ENCODE data around the gene ZNF628. TPM values are rescaled to one million over a fixed set of nuclear protein-coding genes. Genes with fewer than 3 reads are reported as not detected.

ZNF628 gene
- total and polyA plus RNA-seq, 3 experiments from 2014 or later: 0.36 to 8.7 (median 8.3) TPM

DNA sequence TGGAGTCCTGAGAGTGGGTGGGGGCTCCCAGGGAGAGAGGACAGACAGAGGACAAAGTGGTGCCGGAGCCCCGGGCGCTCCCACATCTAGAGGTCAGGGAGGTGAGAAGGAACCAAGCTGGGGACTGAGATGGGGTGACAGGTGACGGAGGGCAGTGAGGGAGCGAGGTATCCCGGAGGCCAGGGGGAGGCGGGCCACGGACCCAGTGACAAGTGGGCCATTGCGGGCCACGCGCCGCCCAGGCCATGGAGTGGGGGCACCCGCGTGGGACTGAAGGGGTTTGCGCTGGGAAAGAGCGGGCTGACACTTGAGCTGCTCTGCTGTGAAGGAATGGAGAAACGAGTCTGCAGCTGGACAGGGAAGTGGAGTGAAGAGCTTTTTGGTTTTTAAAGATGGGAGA, 2.6 kb downstream of the ZNF628 start:
- H3K27ac ChIP-seq (ENCODE audit: low read depth, low read length): no peak overlapping the region
- Mint-ChIP-seq H3K4me1 (peaks cover 17 to 42% (median 32%) of the 10 kb centered on the region in 3 donors), H3K9me3 (no peaks in the 10 kb centered on the region), H3K36me3 (peaks cover 0 to 22% (median 0%) of the 10 kb centered on the region in 3 donors), H3K4me3 (peak overlapping the region; percentile 22 to 96 (median 48)), H3K27ac (peak overlapping the region in 6 of 8 donors; percentile 30 to 92 (median 62)), H3K27me3 (no peaks in the 10 kb centered on the region)
- ChIA-PET POLR2A (no interaction called here), CTCF (interaction anchor here (1.7 to 3.7 kb wide), 2 partner anchors 12 to 25 kb away, joined by 9 to 28 read pairs; no protein-coding TSS in a partner anchor)
- DNase-seq: no peak
- H3K9me3 ChIP-seq (ENCODE audit: low read length): no peaks in the 10 kb centered on the region
- no peak overlapping the region for H3K4me3 ChIP-seq (ENCODE audit: low read length)
- no peaks in the 10 kb centered on the region for H3K36me3 ChIP-seq (ENCODE audit: insufficient read depth, low read length)
- H3K27me3 ChIP-seq (ENCODE audit: insufficient read depth, low read length, poor library complexity, severe bottlenecking): no peaks in the 10 kb centered on the region
- peaks cover 20% of the 10 kb centered on the region for H3K4me1 ChIP-seq (ENCODE audit: insufficient read depth, low read length)

DNA sequence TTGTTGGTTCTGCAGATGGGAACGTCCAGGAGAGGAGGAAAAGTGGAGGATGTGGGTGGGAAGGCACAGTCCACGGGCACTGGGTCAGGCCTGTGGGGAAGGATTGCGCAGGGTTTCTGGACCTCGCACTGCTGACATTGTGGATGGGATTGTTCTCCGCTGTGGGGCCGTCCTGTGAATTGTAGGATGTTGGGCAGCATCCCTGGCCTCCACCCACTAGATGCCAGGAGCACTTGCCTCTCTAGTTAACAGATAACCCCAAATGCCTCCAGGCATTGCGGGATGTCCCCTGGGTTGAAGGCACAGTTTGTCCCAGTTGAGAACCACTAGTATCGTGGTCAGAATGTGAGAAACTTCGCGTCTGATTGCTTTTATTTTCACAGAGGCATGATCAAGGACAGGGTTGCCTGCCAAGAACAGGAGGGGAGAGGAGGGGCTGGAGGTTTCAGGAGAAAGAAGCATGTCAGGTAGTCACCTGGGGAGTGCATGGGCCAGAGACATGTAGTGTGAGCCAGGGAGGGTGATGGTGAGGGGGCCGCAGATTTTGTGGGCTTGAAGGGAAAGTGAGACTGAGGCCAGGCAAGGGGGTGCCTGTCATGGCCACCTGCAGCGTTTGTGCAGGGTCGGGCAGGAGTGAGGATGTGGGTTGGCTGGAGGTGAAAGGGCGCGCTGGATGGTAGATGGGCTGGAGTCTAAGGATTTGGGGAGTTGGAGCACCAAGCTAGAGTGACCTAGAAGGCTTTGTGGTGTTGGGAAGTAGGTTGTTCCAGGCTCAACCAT, 3.2 kb downstream of the ZNF628 start:
- Mint-ChIP-seq H3K27me3 (no peaks in the 10 kb centered on the region), H3K27ac (peak overlapping the region in 5 of 8 donors; percentile 37 to 92 (median 77)), H3K4me1 (peaks cover 19 to 46% (median 32%) of the 10 kb centered on the region in 3 donors), H3K36me3 (peaks cover 0 to 22% (median 0%) of the 10 kb centered on the region in 3 donors), H3K9me3 (no peaks in the 10 kb centered on the region), H3K4me3 (peak overlapping the region in 5 of 7 donors; percentile 8 to 66 (median 52))
- Histone ChIP-seq H3K27ac (ENCODE audit: low read depth, low read length) (no peak overlapping the region), H3K27me3 (ENCODE audit: insufficient read depth, low read length, poor library complexity, severe bottlenecking) (no peaks in the 10 kb centered on the region), H3K4me3 (ENCODE audit: low read length) (no peak overlapping the region), H3K4me1 (ENCODE audit: insufficient read depth, low read length) (peaks cover 26% of the 10 kb centered on the region), H3K9me3 (ENCODE audit: low read length) (no peaks in the 10 kb centered on the region), H3K36me3 (ENCODE audit: insufficient read depth, low read length) (no peaks in the 10 kb centered on the region)
- ChIA-PET POLR2A (no interaction called here), CTCF (interaction anchor here (1.7 kb wide), 1 partner anchor 24 kb away, joined by 9 read pairs; no protein-coding TSS in a partner anchor)
- no peak for DNase-seq

DNA sequence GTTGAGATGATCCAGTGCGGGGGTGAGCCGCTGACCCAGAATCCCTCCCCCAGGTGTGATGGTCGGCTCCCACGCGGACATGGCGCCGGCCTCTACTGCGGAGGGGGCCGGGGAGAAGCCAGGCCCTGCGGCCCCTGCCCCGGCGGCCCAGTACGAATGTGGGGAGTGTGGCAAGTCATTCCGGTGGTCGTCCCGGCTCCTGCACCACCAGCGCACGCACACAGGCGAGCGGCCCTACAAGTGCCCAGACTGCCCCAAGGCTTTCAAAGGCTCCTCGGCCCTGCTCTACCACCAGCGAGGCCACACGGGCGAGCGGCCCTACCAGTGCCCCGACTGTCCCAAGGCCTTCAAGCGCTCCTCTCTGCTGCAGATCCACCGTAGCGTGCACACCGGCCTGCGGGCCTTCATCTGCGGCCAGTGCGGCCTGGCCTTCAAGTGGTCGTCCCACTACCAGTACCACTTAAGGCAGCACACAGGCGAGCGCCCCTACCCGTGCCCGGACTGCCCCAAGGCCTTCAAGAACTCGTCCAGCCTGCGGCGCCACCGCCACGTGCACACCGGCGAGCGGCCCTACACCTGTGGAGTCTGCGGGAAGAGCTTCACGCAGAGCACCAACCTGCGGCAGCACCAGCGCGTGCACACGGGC, 4.9 kb downstream of the ZNF628 start:
- H3K9me3 ChIP-seq (ENCODE audit: low read length): no peaks in the 10 kb centered on the region
- H3K27ac ChIP-seq (ENCODE audit: low read depth, low read length): no peak overlapping the region
- DNase-seq: peak in 1 of 5 donors; percentile 43
- Mint-ChIP-seq H3K27ac (no peak overlapping the region), H3K4me1 (peaks cover 26 to 54% (median 31%) of the 10 kb centered on the region in 3 donors), H3K9me3 (no peaks in the 10 kb centered on the region), H3K36me3 (peaks cover 0 to 22% (median 0%) of the 10 kb centered on the region in 3 donors), H3K27me3 (no peaks in the 10 kb centered on the region), H3K4me3 (peak overlapping the region in 1 of 7 donors; percentile 58)
- ChIA-PET POLR2A (no interaction called here), CTCF (no interaction called here)
- H3K4me1 ChIP-seq (ENCODE audit: insufficient read depth, low read length): peaks cover 22% of the 10 kb centered on the region
- no peaks in the 10 kb centered on the region for H3K36me3 ChIP-seq (ENCODE audit: insufficient read depth, low read length)
- no peaks in the 10 kb centered on the region for H3K27me3 ChIP-seq (ENCODE audit: insufficient read depth, low read length, poor library complexity, severe bottlenecking)
- H3K4me3 ChIP-seq (ENCODE audit: low read length): no peak overlapping the region

DNA sequence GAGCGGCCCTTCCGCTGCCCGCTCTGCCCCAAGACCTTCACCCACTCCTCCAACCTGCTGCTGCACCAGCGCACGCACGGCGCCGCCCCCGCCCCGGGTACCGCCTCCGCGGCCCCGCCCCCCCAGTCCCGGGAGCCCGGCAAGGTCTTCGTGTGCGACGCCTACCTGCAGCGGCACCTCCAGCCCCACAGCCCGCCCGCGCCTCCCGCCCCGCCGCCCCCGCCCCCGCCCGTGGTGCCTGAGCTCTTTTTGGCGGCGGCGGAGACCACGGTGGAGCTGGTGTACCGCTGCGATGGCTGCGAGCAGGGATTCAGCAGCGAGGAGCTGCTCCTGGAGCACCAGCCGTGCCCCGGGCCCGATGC, 5.4 kb downstream of the ZNF628 start:
- Mint-ChIP-seq H3K4me1 (peaks cover 26 to 52% (median 31%) of the 10 kb centered on the region in 3 donors), H3K36me3 (peaks cover 0 to 21% (median 0%) of the 10 kb centered on the region in 3 donors), H3K27ac (no peak overlapping the region), H3K9me3 (no peaks in the 10 kb centered on the region), H3K27me3 (no peaks in the 10 kb centered on the region), H3K4me3 (no peak overlapping the region)
- peak in 1 of 5 donors; percentile 32 for DNase-seq
- no peaks in the 10 kb centered on the region for H3K9me3 ChIP-seq (ENCODE audit: low read length)
- H3K4me3 ChIP-seq (ENCODE audit: low read length): no peak overlapping the region
- CTCF ChIA-PET: no interaction called here
- POLR2A ChIA-PET: no interaction called here
- H3K4me1 ChIP-seq (ENCODE audit: insufficient read depth, low read length): peaks cover 22% of the 10 kb centered on the region
- no peaks in the 10 kb centered on the region for H3K36me3 ChIP-seq (ENCODE audit: insufficient read depth, low read length)
- H3K27ac ChIP-seq (ENCODE audit: low read depth, low read length): no peak overlapping the region
- H3K27me3 ChIP-seq (ENCODE audit: insufficient read depth, low read length, poor library complexity, severe bottlenecking): no peaks in the 10 kb centered on the region

DNA sequence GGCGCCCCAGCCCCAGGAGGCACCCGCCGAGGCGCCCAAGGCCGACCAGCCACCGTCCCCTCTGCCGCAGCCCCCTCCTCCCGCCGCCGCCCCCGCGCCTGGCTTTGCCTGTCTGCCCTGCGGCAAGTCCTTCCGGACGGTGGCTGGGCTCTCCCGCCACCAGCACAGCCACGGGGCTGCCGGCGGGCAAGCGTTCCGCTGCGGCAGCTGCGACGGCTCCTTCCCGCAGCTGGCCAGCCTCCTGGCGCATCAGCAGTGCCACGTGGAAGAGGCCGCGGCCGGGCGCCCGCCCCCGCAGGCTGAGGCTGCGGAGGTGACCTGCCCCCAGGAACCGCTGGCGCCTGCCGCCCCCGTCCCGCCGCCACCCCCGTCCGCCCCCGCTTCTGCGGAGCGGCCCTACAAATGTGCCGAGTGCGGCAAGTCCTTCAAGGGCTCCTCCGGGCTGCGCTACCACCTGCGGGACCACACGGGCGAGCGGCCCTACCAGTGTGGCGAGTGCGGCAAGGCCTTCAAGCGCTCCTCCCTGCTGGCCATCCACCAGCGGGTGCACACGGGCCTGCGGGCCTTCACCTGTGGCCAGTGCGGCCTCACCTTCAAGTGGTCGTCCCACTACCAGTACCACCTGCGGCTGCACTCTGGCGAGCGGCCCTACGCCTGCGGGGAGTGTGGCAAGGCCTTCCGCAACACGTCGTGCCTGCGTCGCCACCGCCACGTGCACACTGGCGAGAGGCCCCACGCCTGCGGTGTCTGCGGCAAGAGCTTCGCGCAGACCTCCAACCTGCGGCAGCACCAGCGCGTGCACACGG, 5.9 kb downstream of the ZNF628 start:
- CTCF ChIA-PET: interaction anchor here (1.4 to 6.4 kb wide), 2 partner anchors 15 to 22 kb away, joined by 4 to 34 read pairs; no protein-coding TSS in a partner anchor
- Histone ChIP-seq H3K4me1 (ENCODE audit: insufficient read depth, low read length) (peaks cover 19% of the 10 kb centered on the region), H3K4me3 (ENCODE audit: low read length) (no peak overlapping the region), H3K27ac (ENCODE audit: low read depth, low read length) (no peak overlapping the region), H3K36me3 (ENCODE audit: insufficient read depth, low read length) (no peaks in the 10 kb centered on the region), H3K27me3 (ENCODE audit: insufficient read depth, low read length, poor library complexity, severe bottlenecking) (no peaks in the 10 kb centered on the region), H3K9me3 (ENCODE audit: low read length) (no peaks in the 10 kb centered on the region)
- Mint-ChIP-seq H3K4me3 (no peak overlapping the region), H3K4me1 (peaks cover 23 to 52% (median 26%) of the 10 kb centered on the region in 3 donors), H3K27me3 (no peaks in the 10 kb centered on the region), H3K36me3 (peaks cover 0 to 18% (median 0%) of the 10 kb centered on the region in 3 donors), H3K9me3 (no peaks in the 10 kb centered on the region), H3K27ac (no peak overlapping the region)
- DNase-seq: no peak
- POLR2A ChIA-PET: no interaction called here

DNA sequence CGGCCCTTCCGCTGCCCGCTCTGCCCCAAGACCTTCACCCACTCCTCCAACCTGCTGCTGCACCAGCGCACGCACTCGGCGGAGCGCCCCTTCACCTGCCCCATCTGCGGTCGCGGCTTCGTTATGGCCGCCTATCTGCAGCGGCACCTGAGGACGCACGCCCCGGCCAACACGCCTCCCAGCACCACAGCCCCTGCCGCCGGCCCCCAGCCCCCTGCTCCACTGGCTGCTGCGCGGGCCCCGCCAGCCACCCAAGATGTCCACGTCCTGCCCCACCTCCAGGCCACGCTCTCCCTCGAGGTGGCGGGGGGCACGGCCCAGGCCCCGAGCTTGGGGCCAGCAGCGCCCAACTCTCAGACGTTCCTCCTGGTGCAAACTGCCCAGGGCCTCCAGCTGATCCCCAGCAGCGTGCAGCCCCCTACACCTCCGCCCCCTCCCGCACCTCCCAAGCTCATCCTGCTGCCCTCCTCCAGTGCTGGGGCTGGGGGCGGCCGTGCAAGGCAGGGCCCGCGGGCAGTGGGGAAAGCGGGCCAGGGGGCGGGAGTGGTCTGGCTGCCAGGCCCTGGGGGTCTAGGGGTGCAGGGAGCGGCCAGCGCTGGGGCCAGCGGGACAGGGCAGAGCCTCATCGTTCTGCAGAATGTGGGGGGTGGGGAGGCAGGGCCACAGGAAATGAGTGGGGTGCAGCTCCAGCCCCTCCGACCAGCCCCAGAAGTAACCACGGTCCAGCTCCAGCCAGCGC, 6.7 kb downstream of the ZNF628 start:
- Mint-ChIP-seq H3K36me3 (peaks cover 0 to 18% (median 0%) of the 10 kb centered on the region in 3 donors), H3K9me3 (no peaks in the 10 kb centered on the region), H3K4me3 (peak overlapping the region in 1 of 7 donors; percentile 37), H3K27ac (no peak overlapping the region), H3K27me3 (no peaks in the 10 kb centered on the region), H3K4me1 (peaks cover 18 to 48% (median 21%) of the 10 kb centered on the region in 3 donors)
- ChIA-PET POLR2A (interaction anchor here (0.5 kb wide), 1 partner anchor 151 kb away, joined by 3 read pairs; no protein-coding TSS in a partner anchor), CTCF (interaction anchor here (1.4 to 6.4 kb wide), 2 partner anchors 15 to 21 kb away, joined by 4 to 34 read pairs; no protein-coding TSS in a partner anchor)
- H3K4me1 ChIP-seq (ENCODE audit: insufficient read depth, low read length): peaks cover 12% of the 10 kb centered on the region
- H3K36me3 ChIP-seq (ENCODE audit: insufficient read depth, low read length): no peaks in the 10 kb centered on the region
- H3K4me3 ChIP-seq (ENCODE audit: low read length): no peak overlapping the region
- DNase-seq: no peak
- H3K27ac ChIP-seq (ENCODE audit: low read depth, low read length): no peak overlapping the region
- H3K27me3 ChIP-seq (ENCODE audit: insufficient read depth, low read length, poor library complexity, severe bottlenecking): no peaks in the 10 kb centered on the region
- no peaks in the 10 kb centered on the region for H3K9me3 ChIP-seq (ENCODE audit: low read length)

Measured in CD8-positive, alpha-beta memory T cell (primary cell).